GM21529 (cell line): ENCODE measurements around the gene GABBR2.

Experiments
- ATAC-seq: cut with Tn5 transposase; IDR thresholded peaks from one replicate; pipeline ENCODE4 v1.9.1; 2021; ENCODE audit not compliant: unreplicated experiment

The GABBR2 gene

GRCh38 chr9:98453589-98454311, 255.0 kb downstream of the GABBR2 start:
- no peak for ATAC-seq

GRCh38 chr9:98451576-98451975, 257.2 kb downstream of the GABBR2 start:
- no peak for ATAC-seq

GRCh38 chr9:98450496-98450895, 258.2 kb downstream of the GABBR2 start:
- no peak for ATAC-seq

- no peak for ATAC-seq
Measured at GRCh38 chr9:98449871-98450270, 258.9 kb downstream of the GABBR2 start.

GRCh38 chr9:98445576-98445975, 263.2 kb downstream of the GABBR2 start:
- ATAC-seq: no peak

GRCh38 chr9:98444601-98445000, 264.1 kb downstream of the GABBR2 start:
- no peak for ATAC-seq

GRCh38 chr9:98442541-98442940, 266.2 kb downstream of the GABBR2 start:
- ATAC-seq: no peak

- ATAC-seq: no peak
Measured at GRCh38 chr9:98442114-98442513, 266.6 kb downstream of the GABBR2 start.

GRCh38 chr9:98438666-98439065, 270.1 kb downstream of the GABBR2 start:
- no peak for ATAC-seq

GRCh38 chr9:98437458-98438034, 271.2 kb downstream of the GABBR2 start:
- no peak for ATAC-seq

- ATAC-seq: no peak
Measured at GRCh38 chr9:98432960-98433359, 275.8 kb downstream of the GABBR2 start.

GRCh38 chr9:98432134-98432533, 276.6 kb downstream of the GABBR2 start:
- ATAC-seq: no peak

- ATAC-seq: no peak
Measured at GRCh38 chr9:98430535-98431292, 278.0 kb downstream of the GABBR2 start.

- no peak for ATAC-seq
Measured at GRCh38 chr9:98429613-98430012, 279.1 kb downstream of the GABBR2 start.

GRCh38 chr9:98428454-98428853, 280.3 kb downstream of the GABBR2 start:
- ATAC-seq: no peak

- no peak for ATAC-seq
Measured at GRCh38 chr9:98427491-98427890, 281.2 kb downstream of the GABBR2 start.

- ATAC-seq: no peak
Measured at GRCh38 chr9:98425079-98425478, 283.7 kb downstream of the GABBR2 start.

GRCh38 chr9:98419260-98419603, 289.5 kb downstream of the GABBR2 start:
- ATAC-seq: no peak

- no peak for ATAC-seq
Measured at GRCh38 chr9:98418578-98419259, 290.0 kb downstream of the GABBR2 start.

GRCh38 chr9:98416294-98417248, 292.2 kb downstream of the GABBR2 start:
- no peak for ATAC-seq

- ATAC-seq: no peak
Measured at GRCh38 chr9:98415782-98416181, 293.0 kb downstream of the GABBR2 start.
